ENCODE results near the gene HSBP1. TPM values are rescaled to one million over a fixed set of nuclear protein-coding genes. Genes with fewer than 3 reads are reported as not detected.
A peak's percentile ranks its signal among the peaks of the same experiment; 100 is the strongest.

HSBP1 gene
- total and polyA plus RNA-seq, 9 of the 15 experiments (the other 6 are each of a cell fraction or from before 2014, with no cell fraction given) = 84.9 to 677 (median 204) TPM

- no peak for TF ChIP-seq ZBTB2 (IDR thresholded peaks at IDR 0.05)
- TF ChIP-seq PHF21A (IDR thresholded peaks at IDR 0.05; ENCODE audit: borderline replicate concordance, low read depth) = no peak
- TF ChIP-seq C11orf30 (IDR thresholded peaks at IDR 0.05; ENCODE audit: low read depth) = peak; percentile 96
- no peak for TF ChIP-seq ZNF583 (CRISPR knock-in tag; IDR thresholded peaks at IDR 0.05)
- no peak for TF ChIP-seq BCOR (IDR thresholded peaks at IDR 0.05)
- no peak for TF ChIP-seq SRSF1 (IDR thresholded peaks at IDR 0.05; ENCODE audit: low read depth, low read length)
- TF ChIP-seq MAFF (IDR thresholded peaks at IDR 0.05; ENCODE audit: low read length) = peak; percentile 97
- TF ChIP-seq ZNF639 (CRISPR knock-in tag; conservative IDR thresholded peaks at IDR 0.05 in 1 of 2, IDR thresholded peaks at IDR 0.05 in 1 of 2) = no peak
- no peak for TF ChIP-seq L3MBTL2 (IDR thresholded peaks at IDR 0.05)
- TF ChIP-seq TRIM28 (IDR thresholded peaks at IDR 0.05) = no peak
- no peak for TF ChIP-seq SIRT6 (IDR thresholded peaks at IDR 0.05; ENCODE audit: low read depth, low read length)
- no peak for TF ChIP-seq ZBTB17 (CRISPR knock-in tag; IDR thresholded peaks at IDR 0.05)
- TF ChIP-seq TFAP4 (CRISPR knock-in tag; IDR thresholded peaks at IDR 0.05; ENCODE audit: borderline replicate concordance) = no peak
- no peak for TF ChIP-seq CHD1 (IDR thresholded peaks at IDR 0.05; ENCODE audit: low read length)
- TF ChIP-seq, protein P1, sequence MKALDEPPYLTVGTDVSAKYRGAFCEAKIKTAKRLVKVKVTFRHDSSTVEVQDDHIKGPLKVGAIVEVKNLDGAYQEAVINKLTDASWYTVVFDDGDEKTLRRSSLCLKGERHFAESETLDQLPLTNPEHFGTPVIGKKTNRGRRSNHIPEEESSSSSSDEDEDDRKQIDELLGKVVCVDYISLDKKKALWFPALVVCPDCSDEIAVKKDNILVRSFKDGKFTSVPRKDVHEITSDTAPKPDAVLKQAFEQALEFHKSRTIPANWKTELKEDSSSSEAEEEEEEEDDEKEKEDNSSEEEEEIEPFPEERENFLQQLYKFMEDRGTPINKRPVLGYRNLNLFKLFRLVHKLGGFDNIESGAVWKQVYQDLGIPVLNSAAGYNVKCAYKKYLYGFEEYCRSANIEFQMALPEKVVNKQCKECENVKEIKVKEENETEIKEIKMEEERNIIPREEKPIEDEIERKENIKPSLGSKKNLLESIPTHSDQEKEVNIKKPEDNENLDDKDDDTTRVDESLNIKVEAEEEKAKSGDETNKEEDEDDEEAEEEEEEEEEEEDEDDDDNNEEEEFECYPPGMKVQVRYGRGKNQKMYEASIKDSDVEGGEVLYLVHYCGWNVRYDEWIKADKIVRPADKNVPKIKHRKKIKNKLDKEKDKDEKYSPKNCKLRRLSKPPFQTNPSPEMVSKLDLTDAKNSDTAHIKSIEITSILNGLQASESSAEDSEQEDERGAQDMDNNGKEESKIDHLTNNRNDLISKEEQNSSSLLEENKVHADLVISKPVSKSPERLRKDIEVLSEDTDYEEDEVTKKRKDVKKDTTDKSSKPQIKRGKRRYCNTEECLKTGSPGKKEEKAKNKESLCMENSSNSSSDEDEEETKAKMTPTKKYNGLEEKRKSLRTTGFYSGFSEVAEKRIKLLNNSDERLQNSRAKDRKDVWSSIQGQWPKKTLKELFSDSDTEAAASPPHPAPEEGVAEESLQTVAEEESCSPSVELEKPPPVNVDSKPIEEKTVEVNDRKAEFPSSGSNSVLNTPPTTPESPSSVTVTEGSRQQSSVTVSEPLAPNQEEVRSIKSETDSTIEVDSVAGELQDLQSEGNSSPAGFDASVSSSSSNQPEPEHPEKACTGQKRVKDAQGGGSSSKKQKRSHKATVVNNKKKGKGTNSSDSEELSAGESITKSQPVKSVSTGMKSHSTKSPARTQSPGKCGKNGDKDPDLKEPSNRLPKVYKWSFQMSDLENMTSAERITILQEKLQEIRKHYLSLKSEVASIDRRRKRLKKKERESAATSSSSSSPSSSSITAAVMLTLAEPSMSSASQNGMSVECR (CRISPR knock-in tag; IDR thresholded peaks at IDR 0.05) = no peak
- TF ChIP-seq FIP1L1 (IDR thresholded peaks at IDR 0.05; ENCODE audit: low read depth, low read length, poor library complexity, severe bottlenecking) = no peak
- peak; percentile 98 for TF ChIP-seq NFE2 (IDR thresholded peaks at IDR 0.05; ENCODE audit: low read depth)
- TF ChIP-seq FOXK1 (CRISPR knock-in tag; IDR thresholded peaks at IDR 0.05; ENCODE audit: borderline replicate concordance) = no peak
These were observed 28.1 kb downstream of the HSBP1 start (continued) for GRCh38 chr16:83835586-83836566.

All from K562 (cell line).